ENCODE data around the gene KDELR3. TPM values are rescaled to one million over a fixed set of nuclear protein-coding genes. Genes with fewer than 3 reads are reported as not detected.

The KDELR3 gene
- total RNA-seq, 1 experiment from 2014 or later, result 8.2 TPM

- Histone ChIP-seq H3K4me3 (ENCODE audit: insufficient read depth, low read depth, low read length) (no peak overlapping the region), H3K27me3 (ENCODE audit: control insufficient read depth, insufficient read depth, low read length) (no peaks in the 10 kb centered on the region), H3K36me3 (replicated peaks; ENCODE audit: control insufficient read depth, insufficient read depth, low read length) (no peaks in the 10 kb centered on the region)
- no peak for DNase-seq
Measured at GRCh38 chr22:38523479-38523878, 55.6 kb downstream of the KDELR3 start.

GRCh38 chr22:38524429-38524828 is 56.5 kb downstream of the KDELR3 start:
- H3K27me3 ChIP-seq (ENCODE audit: control insufficient read depth, insufficient read depth, low read length), result no peaks in the 10 kb centered on the region
- no peaks in the 10 kb centered on the region for H3K36me3 ChIP-seq (replicated peaks; ENCODE audit: control insufficient read depth, insufficient read depth, low read length)
- H3K4me3 ChIP-seq (ENCODE audit: insufficient read depth, low read depth, low read length), result no peak overlapping the region
- DNase-seq, result no peak

GRCh38 chr22:38531251-38531938 is 63.5 kb downstream of the KDELR3 start:
- Histone ChIP-seq H3K36me3 (replicated peaks; ENCODE audit: control insufficient read depth, insufficient read depth, low read length) (no peaks in the 10 kb centered on the region; the same call in 1 of the 2 replicates), H3K4me3 (ENCODE audit: insufficient read depth, low read depth, low read length) (no peak overlapping the region), H3K27me3 (ENCODE audit: control insufficient read depth, insufficient read depth, low read length) (no peaks in the 10 kb centered on the region)
- no peak for DNase-seq

Other genes starting within 250 kb of the KDELR3 start
- gene TMEM184B, start 195.1 kb upstream of the KDELR3 start, total RNA-seq (2014; rRNA removed; shearing (Covaris generic)), result 44.5 and 46.9 TPM in 2 replicates
- gene CSNK1E, start 150.7 kb upstream of the KDELR3 start, total RNA-seq (2014; rRNA removed; shearing (Covaris generic)), result 307 and 335 TPM in 2 replicates
- 3.4 and 5.9 TPM in 2 replicates for gene KCNJ4, start 12.9 kb upstream of the KDELR3 start, total RNA-seq (2014; rRNA removed; shearing (Covaris generic))
- 257 and 288 TPM in 2 replicates for gene DDX17, start 38.2 kb downstream of the KDELR3 start, total RNA-seq (2014; rRNA removed; shearing (Covaris generic))
- gene DMC1, start 102.1 kb downstream of the KDELR3 start, total RNA-seq (2014; rRNA removed; shearing (Covaris generic)), result 9.8 and 20.4 TPM in 2 replicates
- 1.2 and 3.8 TPM in 2 replicates for gene FAM227A, start 188.3 kb downstream of the KDELR3 start, total RNA-seq (2014; rRNA removed; shearing (Covaris generic))
- gene CBY1, start 188.5 kb downstream of the KDELR3 start, total RNA-seq (2014; rRNA removed; shearing (Covaris generic)), result 13.3 and 21.1 TPM in 2 replicates
- gene TOMM22, start 213.9 kb downstream of the KDELR3 start, total RNA-seq (2014; rRNA removed; shearing (Covaris generic)), result 70.8 and 79.3 TPM in 2 replicates
- gene JOSD1, start 232.8 kb downstream of the KDELR3 start, total RNA-seq (2014; rRNA removed; shearing (Covaris generic)), result 33.8 and 34.2 TPM in 2 replicates
- gene GTPBP1, start 237.8 kb downstream of the KDELR3 start, total RNA-seq (2014; rRNA removed; shearing (Covaris generic)), result 71.4 and 92.1 TPM in 2 replicates

Measured in H7 (cell line).